22Rv1 (cell line): ENCODE measurements around the gene GAS2L2.
"Not testable (repeated sequence)": the region's sequence is repeated elsewhere in the genome, so short reads cannot be mapped to it uniquely, and the experiment has no call there.

Source experiments
- H3K27ac ChIP-seq: fragments of 450-650 bp; 2 replicates; pipeline ENCODE4 v1.5.1; 2017
- ZFX ChIP-seq: fragments of 450-650 bp; IDR thresholded peaks from 2 replicates; pipeline ENCODE4 v1.6.1; 2017; ENCODE audit warnings: antibody characterized with exemption, borderline replicate concordance
- TF ChIP-seq, protein P1 (sequence below): fragments of 450-650 bp; IDR thresholded peaks from 2 replicates; pipeline ENCODE4 v1.5.1; 2017; ENCODE audit warnings: mild to moderate bottlenecking

GAS2L2 gene

DNA sequence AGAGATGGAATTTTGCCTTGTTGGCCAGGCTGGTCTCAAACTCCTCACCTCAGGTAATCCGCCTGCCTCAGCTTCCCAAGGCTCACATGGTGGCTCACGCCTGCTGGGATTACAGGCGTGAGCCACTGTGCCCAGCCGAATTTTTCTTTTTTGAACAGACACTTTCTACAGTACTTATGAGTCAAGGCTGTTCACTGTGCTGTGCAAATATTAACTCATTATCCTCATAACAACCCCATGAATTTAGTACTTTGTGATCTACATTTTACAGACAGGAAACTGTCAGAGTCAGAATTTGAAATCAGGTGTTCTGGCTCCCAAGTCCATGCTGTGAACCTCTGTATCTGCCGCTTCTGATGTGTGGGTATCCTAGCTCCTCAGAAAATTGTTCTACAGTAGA, 47.3 kb downstream of the GAS2L2 start:
- no peak for TF ChIP-seq ZFX
- TF ChIP-seq, protein P1, sequence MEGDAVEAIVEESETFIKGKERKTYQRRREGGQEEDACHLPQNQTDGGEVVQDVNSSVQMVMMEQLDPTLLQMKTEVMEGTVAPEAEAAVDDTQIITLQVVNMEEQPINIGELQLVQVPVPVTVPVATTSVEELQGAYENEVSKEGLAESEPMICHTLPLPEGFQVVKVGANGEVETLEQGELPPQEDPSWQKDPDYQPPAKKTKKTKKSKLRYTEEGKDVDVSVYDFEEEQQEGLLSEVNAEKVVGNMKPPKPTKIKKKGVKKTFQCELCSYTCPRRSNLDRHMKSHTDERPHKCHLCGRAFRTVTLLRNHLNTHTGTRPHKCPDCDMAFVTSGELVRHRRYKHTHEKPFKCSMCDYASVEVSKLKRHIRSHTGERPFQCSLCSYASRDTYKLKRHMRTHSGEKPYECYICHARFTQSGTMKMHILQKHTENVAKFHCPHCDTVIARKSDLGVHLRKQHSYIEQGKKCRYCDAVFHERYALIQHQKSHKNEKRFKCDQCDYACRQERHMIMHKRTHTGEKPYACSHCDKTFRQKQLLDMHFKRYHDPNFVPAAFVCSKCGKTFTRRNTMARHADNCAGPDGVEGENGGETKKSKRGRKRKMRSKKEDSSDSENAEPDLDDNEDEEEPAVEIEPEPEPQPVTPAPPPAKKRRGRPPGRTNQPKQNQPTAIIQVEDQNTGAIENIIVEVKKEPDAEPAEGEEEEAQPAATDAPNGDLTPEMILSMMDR, result no peak
- H3K27ac ChIP-seq, result no peak overlapping the region

DNA sequence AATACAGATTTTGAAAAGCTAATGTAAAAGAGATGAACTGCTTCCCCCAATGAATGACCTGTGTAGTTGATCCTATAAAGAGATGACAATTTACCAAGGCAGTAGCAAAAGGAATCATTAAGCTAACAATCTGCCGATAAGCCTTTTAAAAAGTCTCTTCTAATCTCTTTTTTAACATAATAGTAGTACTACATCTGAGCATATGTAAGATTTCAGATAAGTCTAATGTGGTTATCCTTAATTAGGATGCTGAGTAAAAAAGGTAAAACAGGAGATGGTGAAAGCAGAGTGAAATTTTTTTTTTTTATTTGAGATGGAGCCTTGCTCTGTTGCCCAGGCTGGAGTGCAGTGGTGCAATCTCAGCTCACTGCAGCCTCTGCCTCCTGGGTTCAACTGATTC, 47.8 kb downstream of the GAS2L2 start:
- H3K27ac ChIP-seq, result no peak overlapping the region
- TF ChIP-seq ZFX, result no peak
- TF ChIP-seq, protein P1, result no peak

DNA sequence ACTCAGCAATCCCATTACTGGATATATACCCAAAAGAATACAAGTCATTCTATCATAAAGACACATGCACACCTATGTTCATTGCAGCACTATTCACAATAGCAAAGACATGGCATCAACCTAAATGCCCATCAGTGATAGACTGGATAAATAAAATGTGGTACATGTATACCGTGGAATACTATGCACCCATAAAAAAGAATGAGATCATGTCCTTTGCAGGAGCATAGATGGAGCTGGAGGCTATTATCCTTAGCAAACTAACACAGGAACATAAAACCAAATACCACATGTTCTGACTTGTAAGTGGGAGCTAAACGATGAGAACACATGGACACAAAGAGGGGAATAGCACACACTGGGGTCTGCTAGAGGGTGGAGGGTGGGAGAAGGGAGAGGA, 49.7 kb downstream of the GAS2L2 start:
- H3K27ac ChIP-seq, result not testable (repeated sequence)

DNA sequence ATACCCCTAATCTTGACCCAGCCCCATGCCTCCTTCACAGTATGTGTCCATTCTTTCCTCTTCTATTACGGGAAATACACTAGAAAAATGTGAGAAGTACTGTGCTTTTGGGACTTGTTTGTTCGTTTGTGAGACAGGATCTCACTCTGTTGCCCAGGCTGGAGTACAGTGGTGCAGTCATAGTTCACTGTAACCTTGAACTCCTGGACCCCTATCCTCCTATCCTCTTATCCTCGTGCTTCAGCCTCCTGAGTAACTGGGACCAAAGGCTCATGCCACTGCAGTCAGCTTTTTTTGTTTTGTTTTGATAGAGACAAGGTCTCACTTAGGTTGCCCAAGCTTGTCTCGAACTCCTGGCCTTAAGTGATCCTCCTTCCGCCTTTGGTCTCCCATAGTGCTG, 51.5 kb downstream of the GAS2L2 start:
- no peak overlapping the region for H3K27ac ChIP-seq
- TF ChIP-seq, protein P1, result no peak
- no peak for TF ChIP-seq ZFX

DNA sequence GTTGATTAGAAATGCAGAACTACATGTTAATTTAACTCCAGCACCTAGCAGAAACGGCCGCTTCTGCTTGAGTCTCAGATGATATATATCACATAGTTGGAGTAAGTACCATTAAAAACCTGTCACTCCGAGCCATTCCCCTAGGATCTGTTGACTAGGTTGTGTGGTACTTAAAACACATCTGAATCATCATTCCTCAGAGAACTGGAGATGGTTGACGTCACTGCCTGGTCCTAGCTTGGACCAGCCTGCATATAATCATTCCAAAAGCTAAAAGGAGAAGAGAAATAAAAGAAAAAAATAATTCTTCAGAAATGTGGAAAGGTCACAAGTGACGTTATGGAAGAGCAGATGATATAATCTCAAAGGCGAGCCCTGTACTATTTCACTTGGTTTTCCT, 52.9 kb downstream of the GAS2L2 start:
- TF ChIP-seq ZFX, result no peak
- TF ChIP-seq, protein P1, result no peak
- H3K27ac ChIP-seq, result no peak overlapping the region

DNA sequence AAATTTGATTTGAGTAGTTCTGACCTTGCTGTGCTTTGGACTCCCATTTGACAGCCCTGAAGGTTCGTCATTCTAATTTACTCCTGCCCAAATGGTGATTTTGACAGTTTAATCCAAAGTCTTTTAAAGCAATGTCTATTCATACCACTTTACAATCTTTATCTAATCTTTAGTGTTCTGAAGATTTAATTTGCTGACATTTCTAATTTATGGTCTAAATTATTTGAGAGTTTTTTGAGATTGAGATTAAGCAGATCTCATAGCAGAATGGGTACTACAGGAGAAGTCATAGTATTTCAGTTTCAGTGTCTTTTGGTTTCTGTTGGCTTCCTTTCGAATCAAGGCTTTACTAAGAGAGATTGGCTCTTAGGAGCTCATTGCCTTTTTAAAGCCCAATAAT, 54.2 kb downstream of the GAS2L2 start:
- H3K27ac ChIP-seq, result no peak overlapping the region
- TF ChIP-seq, protein P1, result no peak
- TF ChIP-seq ZFX, result no peak

DNA sequence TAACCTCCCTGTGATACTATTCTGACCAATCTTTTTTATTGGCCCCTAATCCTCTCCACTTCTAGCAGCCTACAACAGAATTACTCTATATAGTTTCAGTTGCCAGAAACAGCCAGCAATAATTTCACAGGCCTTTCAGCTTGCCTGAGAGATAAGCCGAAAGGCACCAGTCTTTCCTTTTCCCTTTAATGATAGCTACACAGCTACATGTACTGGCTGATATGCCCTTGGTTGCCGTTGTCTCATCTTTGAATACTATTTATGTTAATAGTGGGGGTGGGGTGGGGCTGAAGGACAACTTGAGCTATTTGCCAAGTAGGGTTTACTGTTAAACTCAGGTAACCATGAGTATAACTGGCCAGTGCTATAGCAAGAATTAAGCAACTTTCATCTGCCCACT, 57.4 kb downstream of the GAS2L2 start:
- no peak for TF ChIP-seq ZFX
- TF ChIP-seq, protein P1, result no peak
- no peak overlapping the region for H3K27ac ChIP-seq

DNA sequence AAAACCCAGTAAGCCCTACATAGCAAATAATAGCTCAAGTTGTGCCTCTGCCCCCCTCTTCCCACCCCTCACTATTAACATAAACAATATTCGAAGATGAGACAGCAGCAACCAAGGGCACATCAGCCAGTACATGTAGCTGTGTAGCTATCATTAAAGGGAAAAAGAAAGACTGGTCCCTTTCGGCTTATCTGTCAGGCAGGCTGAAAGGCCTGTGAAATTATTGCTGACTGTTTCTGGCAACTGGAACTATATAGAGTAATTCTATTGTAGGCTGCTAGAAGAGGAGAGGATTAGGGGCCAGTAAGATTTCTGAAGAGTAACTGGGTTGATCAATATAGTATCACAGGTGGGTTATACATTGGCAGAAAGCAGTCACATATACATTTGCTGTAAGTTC, 58.1 kb downstream of the GAS2L2 start:
- TF ChIP-seq, protein P1, result no peak
- no peak for TF ChIP-seq ZFX
- no peak overlapping the region for H3K27ac ChIP-seq
